GM15510 (cell line): ENCODE results near the gene EML6.

ENCODE experiments used
- POLR2A ChIP-seq: IDR thresholded peaks from 3 replicates; pipeline ENCODE4 v1.6.1; 2011; ENCODE audit warnings: borderline replicate concordance; ENCODE audit not compliant: insufficient read length; ENCODE audit errors: extremely low read depth

The EML6 gene

GRCh38 chr2:54830546-54830945 lies 107.1 kb downstream of the EML6 start:
- TF ChIP-seq POLR2A = no peak

GRCh38 chr2:54831480-54831879 lies 108.0 kb downstream of the EML6 start:
- TF ChIP-seq POLR2A = no peak

GRCh38 chr2:54834721-54835120 lies 111.3 kb downstream of the EML6 start:
- TF ChIP-seq POLR2A = no peak

GRCh38 chr2:54836477-54836876 lies 113.0 kb downstream of the EML6 start:
- no peak for TF ChIP-seq POLR2A

GRCh38 chr2:54838585-54839035 lies 115.1 kb downstream of the EML6 start:
- TF ChIP-seq POLR2A = no peak

- TF ChIP-seq POLR2A = no peak
Observed at GRCh38 chr2:54839461-54840255, 116.2 kb downstream of the EML6 start.

- no peak for TF ChIP-seq POLR2A
Observed at GRCh38 chr2:54840559-54841468, 117.4 kb downstream of the EML6 start.

- no peak for TF ChIP-seq POLR2A
Observed at GRCh38 chr2:54845094-54845493, 121.6 kb downstream of the EML6 start.

- TF ChIP-seq POLR2A = no peak
Observed at GRCh38 chr2:54845514-54845913, 122.1 kb downstream of the EML6 start.

GRCh38 chr2:54850171-54851122 lies 127.0 kb downstream of the EML6 start:
- no peak for TF ChIP-seq POLR2A

GRCh38 chr2:54853616-54854310 lies 130.3 kb downstream of the EML6 start:
- no peak for TF ChIP-seq POLR2A

- TF ChIP-seq POLR2A = no peak
Observed at GRCh38 chr2:54855434-54855833, 132.0 kb downstream of the EML6 start.

- TF ChIP-seq POLR2A = no peak
Observed at GRCh38 chr2:54858021-54858681, 134.7 kb downstream of the EML6 start.

GRCh38 chr2:54859416-54859815 lies 136.0 kb downstream of the EML6 start:
- TF ChIP-seq POLR2A = no peak

GRCh38 chr2:54859997-54860701 lies 136.7 kb downstream of the EML6 start:
- TF ChIP-seq POLR2A = no peak
